Measurements from ENCODE around the gene NPL.

- peak in 3 of 4 experiments; percentile 57 to 68 (median 63) for TF ChIP-seq CTCF (IDR thresholded peaks at IDR 0.05)
- no peak for TF ChIP-seq POLR2A (IDR thresholded peaks at IDR 0.05)
- TF ChIP-seq POLR2AphosphoS5 (IDR thresholded peaks at IDR 0.05), result peak; percentile 26
These were observed 7.6 kb upstream of the NPL start for GRCh38 chr1:182781841-182782586.
